ENCODE data around the gene SESN1. TPM values are rescaled to one million over a fixed set of nuclear protein-coding genes. Genes with fewer than 3 reads are reported as not detected.
A peak's percentile ranks its signal among the peaks of the same experiment; 100 is the strongest.

The SESN1 gene
- total and polyA plus RNA-seq, 2 donors (not counting 1 experiment from before 2014, with no cell fraction given): 16.2 to 28.6 TPM

- ChIA-PET POLR2A (interaction anchor here (0.6 kb wide), 1 partner anchor 44 kb away, joined by 3 read pairs; no protein-coding TSS in a partner anchor), CTCF (interaction anchor here (0.9 kb wide), 1 partner anchor 12 kb away, joined by 4 read pairs; no protein-coding TSS in a partner anchor)
- H3K4me3 ChIP-seq (ENCODE audit: control extremely low read depth in 1 of 5, extremely low read depth in 1 of 5, insufficient read depth in 1 of 5, low read depth in 2 of 5, low read length in 4 of 5): no peak overlapping the region
- peak overlapping the region; percentile 55 for H3K4me2 ChIP-seq (replicated peaks; ENCODE audit: low read depth, low read length, poor library complexity, severe bottlenecking)
- H3K36me3 ChIP-seq (replicated peaks in 1 of 2; ENCODE audit: control extremely low read depth in 1 of 2, control insufficient read depth in 1 of 2, extremely low read depth in 1 of 2, insufficient read depth in 2 of 2, low read length in 1 of 2): no peaks in the 10 kb centered on the region
- H3K79me2 ChIP-seq (ENCODE audit: control insufficient read depth, insufficient read depth, low read length): peaks cover 39% of the 10 kb centered on the region
- ATAC-seq (ENCODE audit: low read depth) (no peak), DNase-seq (no peak)
- WGBS (ENCODE audit: insufficient coverage): 100% methylated on average over 1 of the region's 1 CpG
- TF ChIP-seq, protein P1, sequence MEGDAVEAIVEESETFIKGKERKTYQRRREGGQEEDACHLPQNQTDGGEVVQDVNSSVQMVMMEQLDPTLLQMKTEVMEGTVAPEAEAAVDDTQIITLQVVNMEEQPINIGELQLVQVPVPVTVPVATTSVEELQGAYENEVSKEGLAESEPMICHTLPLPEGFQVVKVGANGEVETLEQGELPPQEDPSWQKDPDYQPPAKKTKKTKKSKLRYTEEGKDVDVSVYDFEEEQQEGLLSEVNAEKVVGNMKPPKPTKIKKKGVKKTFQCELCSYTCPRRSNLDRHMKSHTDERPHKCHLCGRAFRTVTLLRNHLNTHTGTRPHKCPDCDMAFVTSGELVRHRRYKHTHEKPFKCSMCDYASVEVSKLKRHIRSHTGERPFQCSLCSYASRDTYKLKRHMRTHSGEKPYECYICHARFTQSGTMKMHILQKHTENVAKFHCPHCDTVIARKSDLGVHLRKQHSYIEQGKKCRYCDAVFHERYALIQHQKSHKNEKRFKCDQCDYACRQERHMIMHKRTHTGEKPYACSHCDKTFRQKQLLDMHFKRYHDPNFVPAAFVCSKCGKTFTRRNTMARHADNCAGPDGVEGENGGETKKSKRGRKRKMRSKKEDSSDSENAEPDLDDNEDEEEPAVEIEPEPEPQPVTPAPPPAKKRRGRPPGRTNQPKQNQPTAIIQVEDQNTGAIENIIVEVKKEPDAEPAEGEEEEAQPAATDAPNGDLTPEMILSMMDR (IDR thresholded peaks at IDR 0.05): no peak
- no peak for TF ChIP-seq EZH2 (IDR thresholded peaks at IDR 0.05; ENCODE audit: borderline replicate concordance, insufficient read depth, low read depth, low read length, poor library complexity, severe bottlenecking)
- no peak overlapping the region for H3K9ac ChIP-seq (ENCODE audit: low read length)
- H3K4me3 Mint-ChIP-seq: peak overlapping the region; percentile 26
- no peaks in the 10 kb centered on the region for H3K27me3 Mint-ChIP-seq
- H3K9me3 Mint-ChIP-seq (ENCODE audit: insufficient read depth): no peaks in the 10 kb centered on the region
- H3K27ac Mint-ChIP-seq: no peak overlapping the region
- no peak overlapping the region for H2AFZ ChIP-seq (ENCODE audit: insufficient read depth, low read depth, low read length, poor library complexity, severe bottlenecking)
- H3K27me3 ChIP-seq (replicated peaks in 1 of 4; ENCODE audit: control extremely low read depth in 1 of 4, control insufficient read depth in 3 of 4, insufficient read depth in 4 of 4, low read length in 3 of 4): no peaks in the 10 kb centered on the region
- peak overlapping the region in 1 of 2 donors; percentile 10 for H3K27ac ChIP-seq (ENCODE audit: low read length in 2 of 2)
- peaks cover 33% of the 10 kb centered on the region for H3K4me1 Mint-ChIP-seq
- H3K4me1 ChIP-seq (ENCODE audit: control insufficient read depth in 2 of 2, insufficient read depth in 2 of 2, low read length in 2 of 2): peaks cover 24 to 32% of the 10 kb centered on the region in 2 donors
- peaks cover 0 to 2% (median 0%) of the 10 kb centered on the region in 3 donors for H3K9me3 ChIP-seq (ENCODE audit: control extremely low read depth in 1 of 3, control insufficient read depth in 2 of 3, insufficient read depth in 1 of 3, low read length in 2 of 3)
- intact Hi-C loops (cut with micrococcal nuclease): loop anchor here (5.0 kb wide), 1 partner anchor 39 kb away; no protein-coding TSS in a partner anchor
- no peaks in the 10 kb centered on the region for H4K20me1 ChIP-seq (ENCODE audit: control insufficient read depth, insufficient read depth, low read length, poor library complexity, severe bottlenecking)
These were observed 43.2 kb downstream of the SESN1 start for GRCh38 chr6:109051301-109052017.
